Hematopoietic multipotent progenitor cell treated with erythropoietin and hydrocortisone succinate and interleukin-3 and kit ligand, for 4 days (in vitro differentiated cells): ENCODE measurements around the gene SLC26A1.

Source experiments
- DNase-seq: peaks from one replicate; pipeline ENCODE4 v3.0.0-alpha.2; 2015

The SLC26A1 gene

GRCh38 chr4:963276-964225, 29.7 kb downstream of the SLC26A1 start:
- DNase-seq, result no peak

GRCh38 chr4:962231-963208, 30.7 kb downstream of the SLC26A1 start:
- DNase-seq, result no peak

GRCh38 chr4:961351-962230, 31.6 kb downstream of the SLC26A1 start:
- DNase-seq, result no peak

GRCh38 chr4:960636-961350, 32.4 kb downstream of the SLC26A1 start:
- DNase-seq, result no peak

GRCh38 chr4:960140-960635, 33.0 kb downstream of the SLC26A1 start:
- DNase-seq, result no peak

- no peak for DNase-seq
Measured at GRCh38 chr4:959338-960139, 33.7 kb downstream of the SLC26A1 start.

- no peak for DNase-seq
Measured at GRCh38 chr4:958696-959337, 34.4 kb downstream of the SLC26A1 start.

GRCh38 chr4:958314-958665, 34.9 kb downstream of the SLC26A1 start:
- no peak for DNase-seq

GRCh38 chr4:957581-958313, 35.5 kb downstream of the SLC26A1 start:
- DNase-seq, result no peak

- DNase-seq, result no peak
Measured at GRCh38 chr4:957231-957580, 36.0 kb downstream of the SLC26A1 start.

GRCh38 chr4:956531-957230, 36.5 kb downstream of the SLC26A1 start:
- DNase-seq, result no peak

- DNase-seq, result no peak
Measured at GRCh38 chr4:955931-956381, 37.2 kb downstream of the SLC26A1 start.

GRCh38 chr4:955161-955921, 37.9 kb downstream of the SLC26A1 start:
- no peak for DNase-seq

- DNase-seq, result no peak
Measured at GRCh38 chr4:954211-955020, 38.8 kb downstream of the SLC26A1 start.

- no peak for DNase-seq
Measured at GRCh38 chr4:953574-953915, 39.7 kb downstream of the SLC26A1 start.

- DNase-seq, result no peak
Measured at GRCh38 chr4:952881-953573, 40.2 kb downstream of the SLC26A1 start.
